ENCODE results near the gene CLEC2B.

The CLEC2B gene

DNA sequence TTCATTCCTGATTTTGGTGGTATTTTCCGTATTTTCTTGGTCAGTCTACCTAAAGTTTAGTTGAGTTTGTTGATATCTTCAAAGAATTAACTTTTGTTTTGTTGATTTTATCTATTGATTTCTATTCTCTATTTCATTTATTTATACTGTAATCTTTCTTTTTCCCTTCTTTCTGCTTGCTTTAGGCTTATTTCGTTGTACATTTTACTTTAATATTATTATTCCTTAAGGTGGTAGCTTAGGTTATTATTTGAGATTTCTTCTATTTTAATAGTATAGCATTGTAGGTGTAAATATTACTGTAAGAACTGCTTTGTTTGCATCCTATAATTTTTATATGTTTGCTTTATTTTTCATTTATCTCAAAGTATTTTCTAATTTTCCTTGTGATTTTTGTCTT lies 63.3 kb downstream of the CLEC2B start:
- DNase-seq, result no peak

Data from NCI-H2029 (cell line).